ENCODE measurements around the gene CRACR2A.

DNA sequence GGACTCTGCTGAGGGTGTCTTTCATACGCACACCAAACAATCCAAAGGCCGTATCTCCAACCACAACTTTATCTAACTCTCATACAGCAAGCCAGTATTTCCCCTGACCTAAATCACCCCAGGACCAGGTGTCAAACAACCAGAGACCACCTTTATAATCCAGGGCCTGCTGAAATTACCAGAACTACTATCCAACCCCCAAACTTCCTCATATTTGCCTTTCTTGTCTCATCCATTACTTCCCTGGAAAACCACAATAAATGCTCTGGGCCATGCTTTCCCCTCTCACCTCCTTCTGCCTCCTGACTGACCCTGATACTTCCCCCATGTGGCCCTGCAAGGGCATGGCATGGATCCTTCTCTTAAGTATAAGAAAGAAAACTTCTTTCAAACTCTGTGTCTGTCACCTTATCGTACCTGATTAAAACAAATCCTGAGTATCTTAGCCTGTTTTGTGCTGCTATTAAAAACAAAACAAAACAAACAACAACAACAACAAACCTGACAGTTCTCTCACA lies 44.7 kb upstream of the CRACR2A start:
- TF ChIP-seq, protein P1, sequence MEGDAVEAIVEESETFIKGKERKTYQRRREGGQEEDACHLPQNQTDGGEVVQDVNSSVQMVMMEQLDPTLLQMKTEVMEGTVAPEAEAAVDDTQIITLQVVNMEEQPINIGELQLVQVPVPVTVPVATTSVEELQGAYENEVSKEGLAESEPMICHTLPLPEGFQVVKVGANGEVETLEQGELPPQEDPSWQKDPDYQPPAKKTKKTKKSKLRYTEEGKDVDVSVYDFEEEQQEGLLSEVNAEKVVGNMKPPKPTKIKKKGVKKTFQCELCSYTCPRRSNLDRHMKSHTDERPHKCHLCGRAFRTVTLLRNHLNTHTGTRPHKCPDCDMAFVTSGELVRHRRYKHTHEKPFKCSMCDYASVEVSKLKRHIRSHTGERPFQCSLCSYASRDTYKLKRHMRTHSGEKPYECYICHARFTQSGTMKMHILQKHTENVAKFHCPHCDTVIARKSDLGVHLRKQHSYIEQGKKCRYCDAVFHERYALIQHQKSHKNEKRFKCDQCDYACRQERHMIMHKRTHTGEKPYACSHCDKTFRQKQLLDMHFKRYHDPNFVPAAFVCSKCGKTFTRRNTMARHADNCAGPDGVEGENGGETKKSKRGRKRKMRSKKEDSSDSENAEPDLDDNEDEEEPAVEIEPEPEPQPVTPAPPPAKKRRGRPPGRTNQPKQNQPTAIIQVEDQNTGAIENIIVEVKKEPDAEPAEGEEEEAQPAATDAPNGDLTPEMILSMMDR (IDR thresholded peaks at IDR 0.05; ENCODE audit: low read length) = no peak
- TF ChIP-seq EZH2 (optimal IDR thresholded peaks at IDR 0.05; ENCODE audit: low read depth, low read length) = no peak

Measured in MM.1S (cell line).